Esophagus (tissue), 2 donors: Measurements from ENCODE around the gene PAK6. TPM values are rescaled to one million over a fixed set of nuclear protein-coding genes. Genes with fewer than 3 reads are reported as not detected.

ENCODE experiments used
- H3K27ac ChIP-seq, 2 donors: one replicate each; pipeline ENCODE4 v1.5.1; 2013; ENCODE audit warnings: low read depth in 2 of 2, mild to moderate bottlenecking in 2 of 2, inconsistent platforms in 1 of 2, low read length in 1 of 2, moderate library complexity in 1 of 2
- H3K27me3 ChIP-seq, 2 donors: one replicate each; pipeline ENCODE4 v1.6.1; 2013; ENCODE audit warnings: low read length in 2 of 2, control low read depth in 1 of 2, mild to moderate bottlenecking in 1 of 2; ENCODE audit not compliant: insufficient read depth in 2 of 2, control insufficient read depth in 1 of 2
- H3K36me3 ChIP-seq, 2 donors: one replicate each; pipeline ENCODE4 v1.6.1; 2013; ENCODE audit warnings: low read length in 1 of 2; ENCODE audit not compliant: control insufficient read depth in 2 of 2, insufficient read depth in 2 of 2
- H3K4me1 ChIP-seq, 2 donors: one replicate each; pipeline ENCODE4 v1.6.1; 2013; ENCODE audit warnings: low read length in 1 of 2; ENCODE audit not compliant: control insufficient read depth in 2 of 2, insufficient read depth in 2 of 2
- H3K4me3 ChIP-seq, 2 donors: one replicate each; pipeline ENCODE4 v1.5.1; 2013; ENCODE audit warnings: low read length in 2 of 2, mild to moderate bottlenecking in 2 of 2, low read depth in 1 of 2, moderate library complexity in 1 of 2
- H3K9me3 ChIP-seq, 2 donors: one replicate each; pipeline ENCODE4 v1.6.1; 2013; ENCODE audit warnings: mild to moderate bottlenecking in 2 of 2, low read depth in 1 of 2, low read length in 1 of 2, moderate library complexity in 1 of 2; ENCODE audit not compliant: control insufficient read depth in 2 of 2, insufficient read depth in 1 of 2
- WGBS, 2 donors: extraction: QIAGEN DNeasy Blood & Tissue Kit; methylation state at CpG; one replicate each; pipeline ENCODE4 v1.1.7; 2013; 5-methylcytosine and 5-hydroxymethylcytosine counted together
- polyA plus RNA-seq, 2 donors: library from polyadenylated mRNA; stranded (reverse); fragments of 200-250 nt; gene quantifications; one replicate each; pipeline ENCODE4 v1.2.3, GENCODE V29; 2013
- donor health status: healthy with polysubstance abuse.
- donor health status: Bipolar disorder and iron deficiency.

The PAK6 gene
- polyA plus RNA-seq, 2 donors = 14.7 to 16.6 TPM

DNA sequence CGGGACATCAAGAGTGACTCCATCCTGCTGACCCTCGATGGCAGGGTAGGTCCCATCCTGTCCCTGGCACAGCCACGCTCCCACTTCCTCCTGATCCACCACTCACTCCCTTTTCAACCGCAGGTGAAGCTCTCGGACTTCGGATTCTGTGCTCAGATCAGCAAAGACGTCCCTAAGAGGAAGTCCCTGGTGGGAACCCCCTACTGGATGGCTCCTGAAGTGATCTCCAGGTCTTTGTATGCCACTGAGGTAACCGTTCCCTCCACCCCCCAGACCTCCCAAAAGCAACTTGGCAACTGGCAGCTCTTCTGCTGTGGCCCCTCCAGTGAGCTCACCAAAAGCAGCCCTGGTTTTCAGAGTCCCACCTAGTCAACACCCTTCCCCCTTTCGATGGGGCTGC is 34.6 kb downstream of the PAK6 start:
- Histone ChIP-seq H3K4me1 (no peaks in the 10 kb centered on the region), H3K9me3 (peaks cover 0 to 3% of the 10 kb centered on the region in 2 donors), H3K36me3 (peaks cover 0 to 45% of the 10 kb centered on the region in 2 donors), H3K27me3 (no peaks in the 10 kb centered on the region), H3K4me3 (no peak overlapping the region), H3K27ac (no peak overlapping the region)
- WGBS, 2 donors = 82 to 84% methylated on average over 9 of the region's 9 CpGs

DNA sequence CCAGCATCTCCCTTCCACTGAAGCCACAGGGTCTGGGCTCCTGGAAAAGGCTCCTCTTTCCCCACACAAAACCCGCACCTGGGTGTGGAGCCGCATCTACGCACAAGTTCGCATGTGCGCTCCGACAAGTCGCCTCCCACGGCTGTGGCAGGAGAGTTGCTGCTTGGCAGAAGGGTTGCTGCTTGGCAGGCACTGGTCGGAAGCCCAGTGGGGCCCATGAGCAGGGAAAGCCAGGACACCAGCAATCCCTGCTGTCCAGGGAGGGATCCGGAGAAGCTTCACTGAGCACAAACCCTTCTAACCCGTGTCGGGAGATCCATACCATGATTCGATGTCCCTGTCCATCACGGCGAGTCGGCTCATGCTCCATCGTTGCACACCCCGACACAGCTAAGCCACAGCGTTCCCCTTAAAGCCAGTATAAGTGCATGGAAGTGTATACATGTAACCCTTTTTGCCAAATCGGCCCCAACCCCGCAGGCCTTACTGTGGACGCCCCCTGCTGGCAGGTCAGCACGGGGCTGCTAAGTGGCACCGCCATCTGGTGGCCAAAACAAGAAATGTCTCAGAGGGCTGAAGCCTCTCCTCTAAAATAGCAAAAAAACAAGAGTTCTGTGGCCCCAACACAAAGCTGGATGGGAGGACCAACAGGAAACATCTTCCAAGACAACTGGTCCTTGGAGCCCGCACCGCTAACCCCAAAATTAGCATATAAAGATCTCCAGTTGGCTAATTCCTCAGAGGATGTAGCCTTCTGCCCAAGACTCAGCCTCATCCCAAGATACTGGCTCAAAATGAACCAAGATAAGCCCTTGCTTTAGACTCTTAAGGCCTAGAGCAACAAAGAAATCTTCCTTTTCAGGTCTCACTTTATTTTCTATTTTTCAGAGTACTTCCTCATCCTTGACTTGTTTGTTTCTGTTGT is 35.7 kb downstream of the PAK6 start:
- no peaks in the 10 kb centered on the region for H3K27me3 ChIP-seq
- peaks cover 3% of the 10 kb centered on the region in 2 donors for H3K4me1 ChIP-seq
- no peak overlapping the region for H3K4me3 ChIP-seq
- H3K27ac ChIP-seq = no peak overlapping the region
- peaks cover 0 to 41% of the 10 kb centered on the region in 2 donors for H3K36me3 ChIP-seq
- 45% methylated on average over 26 of the region's 26 CpGs for WGBS, 2 donors
- peaks cover 0 to 3% of the 10 kb centered on the region in 2 donors for H3K9me3 ChIP-seq

DNA sequence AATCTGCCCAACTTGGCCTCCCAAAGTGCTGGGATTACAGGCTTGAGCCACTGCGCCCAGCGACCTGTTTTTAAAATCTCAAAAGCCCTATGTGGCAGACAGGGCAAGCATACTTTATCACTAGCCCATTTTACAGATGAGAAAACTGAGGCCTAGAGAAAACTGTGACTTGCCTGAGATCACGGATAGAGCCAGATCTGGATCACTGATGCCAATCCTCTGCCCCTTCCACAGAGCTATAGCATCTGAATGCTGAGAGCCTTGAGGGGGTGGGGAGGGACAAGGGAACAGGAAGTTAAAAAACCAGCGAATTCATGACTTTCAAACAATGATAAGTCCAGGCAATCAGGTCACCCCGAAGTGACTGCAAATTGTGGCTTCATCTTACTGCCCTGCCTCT is 36.7 kb downstream of the PAK6 start:
- Histone ChIP-seq H3K36me3 (peaks cover 0 to 36% of the 10 kb centered on the region in 2 donors), H3K27ac (no peak overlapping the region), H3K27me3 (peaks cover 0 to 2% of the 10 kb centered on the region in 2 donors), H3K4me1 (peaks cover 3 to 4% of the 10 kb centered on the region in 2 donors), H3K4me3 (no peak overlapping the region), H3K9me3 (peaks cover 0 to 3% of the 10 kb centered on the region in 2 donors)
- WGBS, 2 donors = 76 to 83% methylated on average over 5 of the region's 5 CpGs

DNA sequence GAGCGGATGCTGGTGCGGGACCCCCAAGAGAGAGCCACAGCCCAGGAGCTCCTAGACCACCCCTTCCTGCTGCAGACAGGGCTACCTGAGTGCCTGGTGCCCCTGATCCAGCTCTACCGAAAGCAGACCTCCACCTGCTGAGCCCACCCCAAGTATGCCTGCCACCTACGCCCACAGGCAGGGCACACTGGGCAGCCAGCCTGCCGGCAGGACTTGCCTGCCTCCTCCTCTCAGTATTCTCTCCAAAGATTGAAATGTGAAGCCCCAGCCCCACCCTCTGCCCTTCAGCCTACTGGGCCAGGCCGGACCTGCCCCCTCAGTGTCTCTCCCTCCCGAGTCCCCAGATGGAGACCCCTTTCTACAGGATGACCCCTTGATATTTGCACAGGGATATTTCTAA is 37.1 kb downstream of the PAK6 start:
- Histone ChIP-seq H3K27ac (no peak overlapping the region), H3K4me3 (no peak overlapping the region), H3K27me3 (peaks cover 2% of the 10 kb centered on the region in 2 donors), H3K9me3 (peaks cover 0 to 3% of the 10 kb centered on the region in 2 donors), H3K4me1 (peaks cover 3 to 4% of the 10 kb centered on the region in 2 donors), H3K36me3 (peaks cover 0 to 36% of the 10 kb centered on the region in 2 donors)
- WGBS, 2 donors = 86 to 88% methylated on average over 7 of the region's 7 CpGs

DNA sequence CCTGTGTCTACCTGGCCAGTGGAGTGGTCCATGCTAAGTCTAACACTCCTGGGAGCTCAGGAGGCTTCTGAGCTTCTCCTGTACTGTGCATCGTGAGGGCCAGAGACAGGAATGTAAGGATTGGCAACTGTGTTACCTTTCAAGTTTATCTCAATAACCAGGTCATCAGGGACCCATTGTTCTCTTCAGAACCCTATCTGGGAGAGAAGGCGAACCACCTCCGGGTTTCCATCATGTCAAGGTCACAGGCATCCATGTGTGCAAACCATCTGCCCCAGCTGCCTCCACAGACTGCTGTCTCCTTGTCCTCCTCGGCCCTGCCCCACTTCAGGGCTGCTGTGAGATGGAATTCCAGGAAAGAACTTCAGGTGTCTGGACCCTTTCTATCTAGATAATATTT is 38.1 kb downstream of the PAK6 start:
- Histone ChIP-seq H3K4me1 (peaks cover 10% of the 10 kb centered on the region in 2 donors), H3K36me3 (peaks cover 0 to 34% of the 10 kb centered on the region in 2 donors), H3K27ac (no peak overlapping the region), H3K27me3 (peaks cover 2 to 4% of the 10 kb centered on the region in 2 donors), H3K9me3 (peaks cover 0 to 3% of the 10 kb centered on the region in 2 donors), H3K4me3 (no peak overlapping the region)
- 65 to 73% methylated on average over 4 of the region's 4 CpGs for WGBS, 2 donors

DNA sequence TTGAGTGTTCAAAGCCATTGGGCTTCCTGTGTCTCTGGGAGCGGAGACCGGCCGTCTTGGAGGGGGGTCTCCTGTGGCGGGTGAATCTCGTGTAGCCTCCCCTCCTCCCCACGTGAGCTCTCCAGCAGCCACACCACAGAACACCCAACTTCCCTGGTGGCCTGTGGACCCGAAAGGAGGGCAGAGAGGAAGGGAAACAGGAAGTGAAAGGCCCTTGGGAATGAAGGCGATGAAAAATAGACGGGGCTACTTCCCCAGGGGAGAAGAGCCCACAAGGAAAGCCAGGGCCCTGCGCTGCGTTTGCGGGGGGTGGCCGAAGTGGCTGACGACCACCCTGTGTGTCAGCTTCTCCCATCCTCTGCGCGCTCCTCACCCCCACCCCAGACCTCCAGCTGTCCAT is 38.6 kb downstream of the PAK6 start:
- Histone ChIP-seq H3K36me3 (peaks cover 0 to 29% of the 10 kb centered on the region in 2 donors), H3K4me1 (peaks cover 13 to 15% of the 10 kb centered on the region in 2 donors), H3K27me3 (peaks cover 2 to 4% of the 10 kb centered on the region in 2 donors), H3K4me3 (no peak overlapping the region), H3K27ac (no peak overlapping the region), H3K9me3 (peaks cover 0 to 3% of the 10 kb centered on the region in 2 donors)
- WGBS, 2 donors = 58 to 61% methylated on average over 16 of the region's 16 CpGs

DNA sequence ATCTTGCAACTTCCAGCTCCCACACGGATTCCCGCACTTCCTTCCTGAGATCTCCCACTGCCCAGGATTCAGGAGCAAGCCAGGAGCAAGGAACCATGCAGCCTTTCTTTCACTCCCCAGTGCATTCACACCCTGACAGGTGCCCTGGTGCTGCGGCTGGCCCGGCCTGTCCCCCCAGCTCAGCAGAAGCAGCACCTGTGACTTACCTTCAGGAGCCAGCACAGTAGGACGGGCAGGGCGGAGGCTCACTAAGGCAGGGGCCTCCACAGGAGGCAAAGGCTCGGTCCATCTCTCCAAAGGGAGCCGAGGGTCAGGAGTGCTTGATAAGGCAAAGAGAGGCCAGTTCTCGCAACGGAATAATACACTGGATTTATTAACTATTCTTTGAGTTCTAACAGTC is 39.2 kb downstream of the PAK6 start:
- peaks cover 2 to 5% of the 10 kb centered on the region in 2 donors for H3K27me3 ChIP-seq
- H3K36me3 ChIP-seq = peaks cover 0 to 23% of the 10 kb centered on the region in 2 donors
- WGBS, 2 donors = 66 to 75% methylated on average over 10 of the region's 10 CpGs
- no peak overlapping the region for H3K4me3 ChIP-seq
- H3K27ac ChIP-seq = no peak overlapping the region
- H3K4me1 ChIP-seq = peaks cover 13 to 20% of the 10 kb centered on the region in 2 donors
- H3K9me3 ChIP-seq = peaks cover 0 to 3% of the 10 kb centered on the region in 2 donors

DNA sequence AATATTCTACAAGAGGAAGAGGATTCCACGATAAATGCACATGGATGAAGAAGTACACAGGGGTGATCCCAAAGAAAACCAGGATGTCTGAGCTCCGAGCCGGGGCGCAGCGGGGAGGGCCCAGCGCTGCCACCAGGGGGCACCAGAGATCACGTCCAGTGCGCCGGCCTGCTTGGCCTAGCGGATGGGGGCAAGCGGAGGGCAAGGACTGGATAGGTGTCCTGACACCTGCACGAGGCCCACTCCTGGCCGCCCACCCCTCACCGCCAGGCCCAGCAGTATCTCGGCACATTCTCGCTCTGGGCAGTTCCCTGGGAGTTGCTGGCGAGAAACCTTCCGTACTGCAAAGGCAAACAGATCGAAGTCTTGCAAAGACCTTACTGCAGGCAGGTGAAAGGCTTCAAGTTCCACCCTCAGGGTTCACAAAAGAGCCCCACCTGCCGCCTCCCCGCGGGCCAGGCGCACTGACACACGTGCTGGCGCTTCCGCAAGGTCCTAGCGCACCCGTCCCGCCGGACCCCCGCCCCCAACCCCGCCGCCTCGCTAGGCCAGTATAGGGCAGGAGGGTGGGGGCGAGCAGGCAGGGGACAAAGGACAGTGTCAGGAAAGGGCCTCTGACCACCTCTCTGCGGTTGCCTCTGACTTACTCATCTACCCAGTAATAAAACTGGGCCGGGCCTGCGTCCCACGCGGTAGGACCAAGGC is 40.7 kb downstream of the PAK6 start:
- H3K4me1 ChIP-seq = peaks cover 13 to 21% of the 10 kb centered on the region in 2 donors
- peaks cover 0 to 11% of the 10 kb centered on the region in 2 donors for H3K36me3 ChIP-seq
- no peaks in the 10 kb centered on the region for H3K9me3 ChIP-seq
- H3K4me3 ChIP-seq = no peak overlapping the region
- H3K27me3 ChIP-seq = peaks cover 2 to 11% of the 10 kb centered on the region in 2 donors
- H3K27ac ChIP-seq = no peak overlapping the region
- WGBS, 2 donors = 12 to 17% methylated on average over 40 of the region's 40 CpGs

DNA sequence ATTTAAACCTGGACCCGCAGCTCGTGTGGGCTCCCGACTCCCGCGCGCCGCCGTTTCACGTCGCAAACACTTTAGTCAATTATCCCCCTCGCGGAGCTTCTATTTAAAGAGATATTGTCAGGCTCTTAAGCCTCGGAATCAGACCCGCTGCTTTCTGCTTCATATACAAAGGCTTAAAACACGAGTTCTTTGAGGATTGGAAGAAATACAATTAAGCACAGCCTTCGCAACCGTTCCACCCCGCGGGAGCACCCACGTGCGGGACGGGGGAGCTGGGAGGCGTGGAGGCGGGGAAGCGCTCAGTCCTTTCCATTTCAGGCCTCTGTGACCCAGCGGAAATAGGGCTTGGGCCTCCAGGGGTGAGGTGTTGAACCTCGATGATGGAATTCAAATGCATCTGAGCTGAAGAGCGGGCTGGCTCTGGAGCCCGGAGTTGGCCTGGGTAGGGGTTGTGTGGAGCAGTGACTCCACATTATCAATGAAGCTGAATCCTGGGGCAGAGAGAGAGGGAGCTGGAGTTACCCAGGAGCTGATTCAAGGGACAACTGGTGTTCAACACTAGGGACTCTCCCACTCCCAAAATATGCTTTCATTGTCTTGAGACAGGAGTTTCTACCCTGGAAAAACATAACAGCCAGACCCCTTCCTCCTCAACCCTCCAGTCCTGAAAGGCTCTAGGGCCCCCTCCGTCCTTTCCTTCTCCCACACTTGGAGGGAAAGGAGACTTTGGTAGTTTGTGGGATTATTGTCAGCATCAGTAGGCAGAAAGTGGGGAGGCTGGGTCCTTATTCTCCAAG is 41.6 kb downstream of the PAK6 start:
- H3K4me1 ChIP-seq = peaks cover 13 to 21% of the 10 kb centered on the region in 2 donors
- 49 to 52% methylated on average over 30 of the region's 30 CpGs for WGBS, 2 donors
- no peak overlapping the region for H3K27ac ChIP-seq
- H3K4me3 ChIP-seq = no peak overlapping the region
- H3K27me3 ChIP-seq = peaks cover 2 to 11% of the 10 kb centered on the region in 2 donors
- H3K9me3 ChIP-seq = no peaks in the 10 kb centered on the region
- peaks cover 0 to 11% of the 10 kb centered on the region in 2 donors for H3K36me3 ChIP-seq
